WTC11 (cell line): ENCODE results near the gene UBE3C. TPM values are rescaled to one million over a fixed set of nuclear protein-coding genes. Genes with fewer than 3 reads are reported as not detected.

Experiments used
- ATAC-seq: fragments of 200-7000 bp; cut with Tn5 transposase; 2 replicates; pipeline ENCODE4 v1.10.0; 2021; ENCODE audit warnings: mild to moderate bottlenecking, moderate library complexity
- CTCF ChIA-PET: fragments of 300-600 bp; sonication (Branson Sonifier 250); formaldehyde crosslinking; loops from one replicate; lab custom pipeline; 2021; ENCODE audit warnings: antibody characterized with exemption; lab: Charles Lee
- POLR2A ChIA-PET: fragments of 350-600 bp; sonication (Branson Sonifier 250); formaldehyde crosslinking; loops from one replicate; lab custom pipeline; 2021; ENCODE audit warnings: antibody characterized with exemption; lab: Charles Lee
- DNase-seq: peaks from one replicate; pipeline ENCODE4 v3.0.0; 2021; ENCODE audit warnings: low spot score
- H3K27ac Mint-ChIP-seq: 2 replicates; pipeline ENCODE4 v1.8.0; 2021; ENCODE audit warnings: mixed read lengths
- H3K27me3 Mint-ChIP-seq: 2 replicates; pipeline ENCODE4 v1.8.0; 2021; ENCODE audit warnings: low read depth, mild to moderate bottlenecking, moderate library complexity, mixed read lengths
- H3K36me3 Mint-ChIP-seq: 2 replicates; pipeline ENCODE4 v1.8.0; 2021; ENCODE audit warnings: mixed read lengths
- H3K4me1 Mint-ChIP-seq: 2 replicates; pipeline ENCODE4 v1.8.0; 2022; ENCODE audit warnings: mixed read lengths
- H3K4me3 Mint-ChIP-seq: 2 replicates; pipeline ENCODE4 v1.8.0; 2021; ENCODE audit warnings: mild to moderate bottlenecking, moderate library complexity, mixed read lengths
- H3K9me3 Mint-ChIP-seq: 2 replicates; pipeline ENCODE4 v1.8.0; 2021; ENCODE audit warnings: mixed read lengths
- AR ChIP-seq: fragments of 250-450 bp; sonication (Bioruptor Pico); IDR thresholded peaks from 2 replicates; pipeline ENCODE4 v1.9.0; 2021; ENCODE audit warnings: mild to moderate bottlenecking
- ATF3 ChIP-seq: sonication (generic); formaldehyde crosslinking; conservative IDR thresholded peaks from 2 replicates; pipeline ENCODE4 v1.8.1; 2022; ENCODE audit warnings: mild to moderate bottlenecking, missing genetic modification reagents
- CTCF ChIP-seq: fragments of 200-600 bp; IDR thresholded peaks from 2 replicates; pipeline ENCODE4 v1.8.0; 2022; ENCODE audit warnings: antibody characterized with exemption
- ELF4 ChIP-seq: sonication (generic); formaldehyde crosslinking; IDR thresholded peaks from 2 replicates; pipeline ENCODE4 v1.8.1; 2022; ENCODE audit warnings: low read depth, mild to moderate bottlenecking, moderate library complexity, missing genetic modification reagents
- EMX1 ChIP-seq: fragments of 250-450 bp; sonication (Bioruptor Pico); IDR thresholded peaks from 2 replicates; pipeline ENCODE4 v1.8.0; 2021; ENCODE audit warnings: mild to moderate bottlenecking
- ETV6 ChIP-seq: sonication (generic); formaldehyde crosslinking; IDR thresholded peaks from 2 replicates; pipeline ENCODE4 v1.8.1; 2022; ENCODE audit warnings: mild to moderate bottlenecking, missing genetic modification reagents
- IRF1 ChIP-seq: sonication (generic); formaldehyde crosslinking; IDR thresholded peaks from 2 replicates; pipeline ENCODE4 v1.8.0; 2023; ENCODE audit warnings: missing genetic modification reagents
- IRF2 ChIP-seq: sonication (generic); formaldehyde crosslinking; IDR thresholded peaks from 2 replicates; pipeline ENCODE4 v1.8.0; 2022; ENCODE audit warnings: low read depth, missing genetic modification reagents, borderline replicate concordance
- MLX ChIP-seq: sonication (generic); formaldehyde crosslinking; IDR thresholded peaks from 2 replicates; pipeline ENCODE4 v1.8.1; 2023; ENCODE audit warnings: mild to moderate bottlenecking, missing genetic modification reagents, moderate library complexity
- NFYB ChIP-seq: sonication (generic); formaldehyde crosslinking; conservative IDR thresholded peaks from 2 replicates; pipeline ENCODE4 v1.8.0; 2022; ENCODE audit warnings: low read depth, missing genetic modification reagents
- NR2C2 ChIP-seq: sonication (generic); formaldehyde crosslinking; IDR thresholded peaks from 2 replicates; pipeline ENCODE4 v1.8.0; 2022; ENCODE audit warnings: mild to moderate bottlenecking, missing genetic modification reagents
- PRDM15 ChIP-seq: sonication (generic); formaldehyde crosslinking; IDR thresholded peaks from 2 replicates; pipeline ENCODE4 v1.8.0; 2022; ENCODE audit warnings: missing genetic modification reagents
- PRRX2 ChIP-seq: fragments of 250-450 bp; sonication (Bioruptor Pico); IDR thresholded peaks from 2 replicates; pipeline ENCODE4 v1.8.0; 2021; ENCODE audit warnings: mild to moderate bottlenecking
- SMAD4 ChIP-seq: sonication (generic); formaldehyde crosslinking; IDR thresholded peaks from 2 replicates; pipeline ENCODE4 v1.8.0; 2022; ENCODE audit warnings: mild to moderate bottlenecking, missing genetic modification reagents
- TCF7 ChIP-seq: sonication (generic); formaldehyde crosslinking; IDR thresholded peaks from 2 replicates; pipeline ENCODE4 v1.8.0; 2022; ENCODE audit warnings: mild to moderate bottlenecking, low read depth, missing genetic modification reagents, moderate library complexity
- ZNF263 ChIP-seq: sonication (generic); formaldehyde crosslinking; IDR thresholded peaks from 2 replicates; pipeline ENCODE4 v1.8.1; 2022; ENCODE audit warnings: low read depth, mild to moderate bottlenecking, moderate library complexity, missing genetic modification reagents
- ZNF396 ChIP-seq: fragments of 250-450 bp; sonication (Bioruptor Pico); IDR thresholded peaks from 2 replicates; pipeline ENCODE4 v1.8.0; 2021; ENCODE audit warnings: mild to moderate bottlenecking, moderate library complexity, borderline replicate concordance
- ZNF425 ChIP-seq: fragments of 250-450 bp; sonication (Bioruptor Pico); conservative IDR thresholded peaks from 2 replicates; pipeline ENCODE4 v1.9.0; 2021; ENCODE audit warnings: mild to moderate bottlenecking
- ZNF671 ChIP-seq: fragments of 250-450 bp; sonication (Bioruptor Pico); IDR thresholded peaks from 2 replicates; pipeline ENCODE4 v1.8.0; 2021; ENCODE audit warnings: mild to moderate bottlenecking
- total RNA-seq: library from RNA; stranded (reverse); gene quantifications from 3 replicates; pipeline ENCODE4 v1.2.3, GENCODE V29; 2021

Gene UBE3C
- total RNA-seq, 1 experiment from 2014 or later, result 59.7 TPM

GRCh38 chr7:157284229-157285014 lies 145.7 kb downstream of the UBE3C start:
- peaks cover 3% of the 10 kb centered on the region for H3K4me1 Mint-ChIP-seq
- no peak overlapping the region for H3K27ac Mint-ChIP-seq
- no peak for DNase-seq
- POLR2A ChIA-PET, result no interaction called here
- H3K36me3 Mint-ChIP-seq, result peaks cover 39% of the 10 kb centered on the region
- ATAC-seq, result no peak
- peaks cover 33% of the 10 kb centered on the region for H3K9me3 Mint-ChIP-seq
- CTCF ChIA-PET, result interaction anchor here (1.0 to 1.2 kb wide), 2 partner anchors 11 to 55 kb away, joined by 3 to 4 read pairs; no protein-coding TSS in a partner anchor
- H3K4me3 Mint-ChIP-seq, result no peak overlapping the region
- H3K27me3 Mint-ChIP-seq, result peaks cover 5% of the 10 kb centered on the region; the same call in 1 of the 2 replicates
- no peak for TF ChIP-seq ETV6 (CRISPR knock-in tag)
- no peak for TF ChIP-seq PRRX2 (CRISPR knock-in tag)
- TF ChIP-seq ZNF396 (CRISPR knock-in tag), result no peak
- TF ChIP-seq ZNF425 (CRISPR knock-in tag), result no peak
- no peak for TF ChIP-seq ZNF671 (CRISPR knock-in tag)
- no peak for TF ChIP-seq ATF3 (CRISPR knock-in tag)
- TF ChIP-seq NFYB (CRISPR knock-in tag), result no peak
- no peak for TF ChIP-seq EMX1 (CRISPR knock-in tag)
- TF ChIP-seq AR (CRISPR knock-in tag), result no peak
- TF ChIP-seq MLX (CRISPR knock-in tag), result no peak
- no peak for TF ChIP-seq SMAD4 (CRISPR knock-in tag)
- no peak for TF ChIP-seq NR2C2 (CRISPR knock-in tag)
- no peak for TF ChIP-seq TCF7 (CRISPR knock-in tag)
- no peak for TF ChIP-seq ZNF263 (CRISPR knock-in tag)
- TF ChIP-seq ELF4 (CRISPR knock-in tag), result no peak
- no peak for TF ChIP-seq CTCF
- no peak for TF ChIP-seq PRDM15 (CRISPR knock-in tag)
- TF ChIP-seq IRF1 (CRISPR knock-in tag), result no peak
- no peak for TF ChIP-seq IRF2 (CRISPR knock-in tag)
